Hematopoietic multipotent progenitor cell treated with erythropoietin and hydrocortisone succinate and interleukin-3 and kit ligand, for 6 days (in vitro differentiated cells): ENCODE results near the gene ASB7.
"Not testable (repeated sequence)": the region's sequence is repeated elsewhere in the genome, so short reads cannot be mapped to it uniquely, and the experiment has no call there.

Experiments
- DNase-seq: peaks from one replicate; pipeline ENCODE4 v3.0.0-alpha.2; 2015

Gene ASB7

DNA sequence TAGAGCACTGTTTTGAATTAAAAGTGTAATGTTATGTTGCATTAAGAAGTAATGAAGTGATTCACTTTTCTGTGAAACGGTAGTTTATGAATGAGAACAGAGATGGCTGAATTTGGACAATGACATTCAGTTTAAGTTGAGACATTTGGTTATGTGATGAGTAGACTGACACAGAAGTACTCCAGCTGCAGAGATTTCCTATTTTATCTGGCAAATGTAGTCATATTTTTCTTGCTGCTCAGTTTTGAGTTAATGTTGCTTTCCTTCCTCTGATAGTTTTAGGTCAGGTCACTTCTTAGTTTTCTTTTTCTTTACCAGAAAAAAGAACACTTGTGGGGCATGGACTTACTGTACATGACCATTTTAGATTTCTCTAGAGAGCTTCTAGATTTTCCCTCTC, 51.2 kb downstream of the ASB7 start:
- DNase-seq: no peak

DNA sequence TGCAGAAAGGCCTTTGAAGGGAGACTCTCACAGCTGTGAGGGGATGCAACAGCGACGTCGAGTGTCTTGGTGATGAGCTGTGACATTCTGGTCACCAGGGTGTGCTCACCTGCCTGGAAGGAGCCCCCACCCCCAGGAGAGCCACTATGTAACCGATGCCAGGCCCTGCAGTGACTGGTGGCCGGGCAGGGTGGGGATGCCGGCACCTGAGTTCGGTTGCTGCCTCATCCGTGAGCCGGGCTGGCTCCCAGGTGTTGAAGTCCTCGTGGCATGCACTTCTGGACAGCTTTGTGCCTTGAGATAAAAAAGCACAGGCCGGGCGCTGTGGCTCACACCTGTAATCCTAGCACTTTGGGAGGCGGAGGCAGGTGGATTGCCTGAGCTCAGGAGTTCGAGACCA, 56.5 kb downstream of the ASB7 start:
- DNase-seq: no peak

DNA sequence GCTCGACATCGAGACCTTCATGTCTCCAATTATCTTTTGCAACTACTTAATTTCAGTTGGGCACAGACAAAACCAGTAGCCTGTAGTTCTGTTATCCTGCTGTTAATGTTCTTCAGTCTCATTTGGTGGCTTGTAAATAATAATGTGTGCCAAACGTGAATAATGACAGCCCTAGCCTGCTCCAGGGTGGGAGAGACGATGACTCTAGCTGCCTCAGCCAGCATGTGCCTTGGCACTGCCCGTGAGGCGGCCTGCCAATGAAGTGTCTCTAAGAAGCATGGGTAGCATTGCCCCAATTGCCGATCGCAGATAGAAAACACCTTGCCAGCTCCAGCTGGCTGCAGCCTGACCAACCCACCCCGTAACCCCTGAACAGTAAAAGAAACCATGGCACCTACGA, 58.8 kb downstream of the ASB7 start:
- DNase-seq: no peak

DNA sequence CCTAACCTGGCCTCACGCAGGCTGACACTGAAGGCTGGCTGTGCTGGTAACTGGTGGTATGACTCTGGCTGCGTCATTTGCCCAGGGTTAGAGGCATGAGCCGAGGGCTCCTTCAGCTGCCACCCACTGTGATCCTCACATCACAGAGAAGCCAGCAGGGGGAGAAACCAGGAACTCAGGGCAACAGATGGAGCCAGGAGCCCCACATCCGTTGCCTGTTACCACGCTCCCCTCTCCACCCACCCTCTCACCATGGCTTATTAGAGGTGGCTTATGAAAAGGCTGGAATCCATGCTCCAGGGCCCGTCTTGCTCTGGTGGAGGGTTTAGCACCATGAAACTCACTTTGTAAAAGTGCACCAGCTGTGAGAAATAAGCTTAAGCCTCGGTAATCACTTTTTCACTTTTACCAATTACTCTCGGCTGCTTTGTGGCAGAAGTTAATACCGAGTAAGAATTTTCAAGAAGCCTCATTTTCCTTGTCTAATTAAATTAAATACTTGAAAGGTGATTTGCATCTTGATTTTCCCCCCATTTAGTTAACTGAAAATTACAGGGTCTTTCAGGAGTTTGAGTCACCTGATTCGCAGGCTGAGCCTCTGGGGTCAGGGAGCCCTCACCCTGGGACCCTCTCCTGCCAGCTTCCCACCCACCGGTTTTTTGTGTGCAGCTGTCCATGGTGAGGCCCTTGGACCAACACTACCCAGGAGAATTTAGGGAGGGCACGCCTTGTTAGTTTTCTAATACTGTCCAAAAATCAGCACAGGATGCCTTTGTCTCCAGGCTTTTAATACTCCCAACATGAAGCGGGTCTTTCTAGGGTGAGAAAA, 60.9 kb downstream of the ASB7 start:
- DNase-seq: peak; percentile 23

- no peak for DNase-seq
These were observed 61.5 kb downstream of the ASB7 start for GRCh38 chr15:100663915-100664281.

GRCh38 chr15:100665570-100665969, 63.2 kb downstream of the ASB7 start:
- DNase-seq: no peak

GRCh38 chr15:100667405-100668347, 65.3 kb downstream of the ASB7 start:
- DNase-seq: no peak

GRCh38 chr15:100668348-100668745, 66.0 kb downstream of the ASB7 start:
- DNase-seq: no peak

- DNase-seq: no peak
These were observed 66.9 kb downstream of the ASB7 start for GRCh38 chr15:100669260-100669659.

DNA sequence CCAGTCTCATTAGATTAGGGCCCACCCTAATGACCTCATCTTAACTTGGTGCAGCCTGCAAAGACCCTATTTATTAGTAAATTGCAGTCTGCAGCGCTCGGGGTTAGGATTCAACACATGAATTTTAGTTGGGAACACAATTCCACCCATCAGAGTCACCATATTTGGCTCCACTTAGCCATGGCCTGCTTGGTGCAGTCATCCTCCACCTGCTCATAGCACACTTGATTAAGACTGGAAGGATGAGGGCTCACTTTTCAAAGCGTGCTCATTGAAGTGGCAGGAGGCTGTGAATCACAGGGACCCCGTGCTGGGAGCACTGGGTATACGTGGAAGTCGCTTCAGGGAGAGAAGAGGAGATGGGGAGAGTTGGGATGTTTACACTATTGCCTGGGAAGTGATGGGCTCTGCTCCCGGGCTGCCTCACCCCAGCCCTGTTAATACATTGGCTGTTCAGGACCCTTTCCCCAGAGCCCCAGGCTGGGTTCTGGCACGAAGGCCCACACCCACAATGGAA, 68.2 kb downstream of the ASB7 start:
- no peak for DNase-seq

DNA sequence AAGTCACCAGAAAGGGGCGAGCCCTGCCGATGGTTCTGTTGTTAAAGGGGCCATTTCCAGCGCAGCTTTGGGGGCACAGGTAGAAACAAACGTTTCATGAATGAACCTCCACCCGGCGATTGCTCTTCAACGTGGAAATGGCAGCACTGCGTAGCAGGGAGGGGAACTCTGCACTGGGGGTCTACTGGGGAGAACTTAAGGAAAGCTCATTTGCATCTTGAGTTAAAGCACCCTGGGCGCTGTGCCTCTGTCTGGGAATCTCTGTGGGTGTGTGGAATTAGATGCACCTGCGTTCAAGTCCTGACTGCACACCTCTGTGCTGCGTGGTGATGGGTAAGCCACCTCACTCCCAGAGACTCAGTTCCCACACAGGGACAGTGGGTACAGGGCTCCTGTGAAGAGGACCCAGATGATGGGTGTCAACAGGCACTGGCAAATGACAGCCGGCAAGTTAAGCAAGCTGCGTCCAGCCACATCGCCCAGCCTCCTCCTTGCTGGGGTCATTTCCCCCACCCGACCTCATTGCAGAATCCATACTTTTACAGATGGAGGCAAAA, 68.8 kb downstream of the ASB7 start:
- DNase-seq: no peak

DNA sequence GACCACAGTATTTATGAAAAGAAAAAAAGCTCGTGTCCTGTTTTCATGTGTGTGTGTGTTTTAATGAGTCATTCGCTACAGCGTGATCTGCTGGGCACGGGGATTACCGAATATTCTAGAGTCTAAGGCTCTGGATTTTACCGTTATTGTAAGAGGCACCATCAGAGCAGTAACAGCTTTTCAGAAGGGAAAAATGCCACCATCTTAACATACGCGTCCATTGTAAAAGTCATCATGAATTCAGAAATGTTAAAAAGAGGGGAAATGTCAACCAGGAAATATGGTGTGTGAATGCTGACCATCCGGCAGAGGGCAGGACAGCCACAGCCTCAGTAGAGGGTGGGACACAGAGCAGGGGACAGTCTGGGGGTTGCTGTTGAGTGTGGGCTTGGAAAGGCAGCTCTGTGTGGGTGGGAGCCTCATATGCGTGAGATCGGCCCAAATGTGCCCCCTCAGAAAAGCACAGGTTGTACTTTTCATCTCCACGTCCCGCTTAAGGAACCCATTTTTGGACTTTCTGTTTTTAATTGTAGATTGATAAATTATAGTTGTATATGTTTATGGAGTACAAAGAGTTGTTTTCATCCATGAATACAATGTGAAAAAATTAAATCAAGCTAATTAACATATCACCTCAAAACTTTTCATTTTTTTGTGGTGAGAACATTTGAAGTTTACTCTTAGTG, 69.6 kb downstream of the ASB7 start:
- peak; percentile 40 for DNase-seq

GRCh38 chr15:100672959-100673358, 70.6 kb downstream of the ASB7 start:
- no peak for DNase-seq

- DNase-seq: not testable (repeated sequence)
These were observed 76.8 kb downstream of the ASB7 start for GRCh38 chr15:100679151-100679550.

DNA sequence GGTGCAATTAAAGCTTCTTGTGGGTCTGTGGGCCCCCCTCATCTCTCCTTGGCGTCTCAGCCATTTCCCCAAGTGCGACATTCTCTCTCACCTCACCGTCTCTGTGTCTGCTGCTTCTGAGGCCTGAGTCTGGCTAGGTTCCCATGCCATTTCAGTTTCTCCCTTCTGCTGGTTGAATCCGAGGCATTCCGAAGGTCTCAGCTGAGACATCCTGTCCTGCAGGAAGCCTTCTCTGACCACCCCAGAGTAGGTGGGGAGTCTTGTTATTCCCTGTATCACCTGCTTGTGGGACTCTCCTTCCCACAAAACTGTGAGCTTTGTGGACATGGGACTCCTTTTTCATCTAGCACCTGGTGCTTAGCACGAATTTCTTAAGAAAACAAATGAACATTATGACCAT, 78.3 kb downstream of the ASB7 start:
- no peak for DNase-seq

DNA sequence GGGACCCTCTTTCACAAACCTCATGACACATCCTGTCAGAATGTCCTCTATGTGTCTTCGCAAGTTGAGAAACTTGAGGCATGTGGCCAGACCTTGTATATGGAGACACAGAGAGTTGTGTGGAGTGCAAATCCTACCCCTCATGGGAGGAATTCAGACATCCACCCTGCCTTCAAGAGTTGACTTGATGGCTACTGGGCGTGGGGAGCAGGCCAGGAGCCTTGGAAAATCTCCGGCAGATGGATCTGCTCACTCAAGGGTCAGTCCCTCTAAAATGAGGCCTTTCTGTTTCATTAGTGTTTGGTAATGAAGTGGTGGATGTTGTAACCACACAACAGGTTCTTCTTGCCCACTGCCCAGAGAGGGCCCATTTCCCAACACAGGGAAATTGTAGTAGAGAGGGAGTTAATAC, 79.0 kb downstream of the ASB7 start:
- DNase-seq: no peak

DNA sequence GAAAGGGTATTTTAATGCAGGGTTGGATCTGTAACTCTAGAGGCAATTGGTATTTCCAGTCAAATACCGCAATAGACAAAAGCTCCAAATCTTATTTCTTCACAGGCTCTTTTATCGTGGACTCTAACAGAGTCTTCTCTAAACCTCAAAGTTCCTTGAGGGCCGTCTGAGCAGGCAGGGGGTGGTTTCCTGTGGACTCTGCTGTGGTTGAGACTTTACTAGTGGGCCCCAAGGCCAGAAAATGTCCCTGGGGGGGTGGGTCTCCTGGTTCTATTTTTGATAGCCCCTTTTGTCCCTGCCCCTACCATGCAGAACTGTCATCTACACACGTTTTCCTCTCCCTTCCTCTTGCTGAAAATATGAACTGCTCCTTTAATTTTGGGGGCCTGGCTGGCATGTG, 80.1 kb downstream of the ASB7 start:
- DNase-seq: no peak

DNA sequence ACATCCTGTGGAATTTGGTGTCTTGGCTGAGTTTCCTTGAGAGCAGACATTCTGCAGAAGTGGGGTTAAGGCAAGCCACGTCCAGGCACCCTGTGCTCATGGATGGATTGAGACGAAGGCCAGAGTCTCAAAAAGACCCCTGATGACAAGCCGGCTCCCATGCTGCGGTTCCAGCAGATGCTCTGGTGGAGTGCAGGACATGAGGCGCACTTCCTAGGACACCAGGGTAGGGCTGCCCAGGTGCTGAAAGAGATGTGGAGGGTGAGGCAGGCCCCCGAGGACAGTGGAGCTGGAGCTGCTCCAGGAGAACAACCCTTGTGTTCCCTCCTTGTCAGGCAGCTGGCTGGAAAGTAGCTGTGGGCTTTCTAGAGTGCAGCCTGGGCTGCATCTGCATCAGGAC, 81.0 kb downstream of the ASB7 start:
- no peak for DNase-seq

DNA sequence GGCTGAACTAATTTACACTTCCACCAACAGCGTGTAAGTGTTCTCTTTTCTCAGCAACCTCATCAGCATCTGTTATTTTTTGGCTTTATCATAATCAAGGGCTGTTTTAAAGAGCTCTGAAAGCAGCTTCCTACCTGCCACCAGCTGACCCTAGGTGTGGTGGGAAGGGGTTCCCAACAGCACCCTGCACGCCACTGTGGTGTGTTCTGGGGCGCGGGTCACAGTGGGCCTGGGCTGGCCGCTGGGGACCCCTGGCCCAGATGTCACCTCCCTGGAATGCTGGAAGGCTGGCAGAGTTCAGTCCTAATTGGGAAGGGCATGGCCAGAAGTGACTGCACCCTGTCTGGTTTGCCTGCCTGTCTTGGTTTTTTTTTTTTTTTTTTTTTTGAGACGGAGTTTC, 82.2 kb downstream of the ASB7 start:
- no peak for DNase-seq

DNA sequence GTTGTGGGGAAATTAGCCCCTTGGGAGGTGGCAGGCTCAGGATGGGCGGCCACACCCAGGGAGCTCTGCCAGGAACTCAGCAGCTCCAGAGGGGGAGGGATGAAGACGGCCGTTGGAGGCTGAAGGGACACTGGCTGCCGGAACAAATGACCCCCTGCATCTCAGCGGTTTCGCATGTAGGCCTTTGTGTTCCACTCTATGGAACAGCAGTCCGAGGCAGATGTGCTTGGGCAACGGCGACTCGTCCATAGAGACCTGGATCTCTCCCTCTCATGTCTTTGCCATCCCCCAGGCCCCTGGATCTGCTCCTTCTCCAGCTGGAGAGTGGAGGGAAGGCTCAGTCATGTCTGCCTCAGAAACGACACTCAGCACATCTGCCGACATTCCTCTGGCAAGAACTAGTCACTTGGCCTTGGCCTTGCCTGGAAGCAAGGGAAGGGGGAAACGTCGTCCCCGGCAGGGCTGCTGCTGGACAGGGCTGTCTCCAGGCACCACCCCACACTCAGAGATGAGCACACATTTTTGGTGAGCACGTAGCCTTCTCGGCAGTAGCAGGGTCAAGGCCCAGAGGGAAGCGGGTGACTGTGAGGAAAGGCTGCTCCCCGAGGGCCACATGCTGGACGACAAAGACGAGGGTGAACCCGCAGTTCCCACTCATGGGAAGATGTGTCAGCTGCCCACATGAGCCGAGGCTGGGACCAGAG, 83.8 kb downstream of the ASB7 start:
- no peak for DNase-seq

GRCh38 chr15:100686725-100687473, 84.5 kb downstream of the ASB7 start:
- no peak for DNase-seq
